GM06990 (cell line): Measurements from ENCODE around the gene MICAL2.

ENCODE experiments used
- DNase-seq: peaks from one replicate; pipeline ENCODE4 v3.0.0-alpha.2; 2011; ENCODE audit not compliant: insufficient read length; ENCODE audit errors: extremely low read depth
- H3K27me3 ChIP-seq: replicated peaks from 2 replicates; pipeline ENCODE4 v1.6.0; 2011; ENCODE audit warnings: low read length; ENCODE audit not compliant: control insufficient read depth, insufficient read depth
- H3K36me3 ChIP-seq: 2 replicates; pipeline ENCODE4 v1.5.1; 2011; ENCODE audit warnings: low read length; ENCODE audit not compliant: control insufficient read depth, insufficient read depth
- H3K4me3 ChIP-seq: replicated peaks from 2 replicates; pipeline ENCODE4 v1.5.1; 2011; ENCODE audit warnings: low read depth, mild to moderate bottlenecking, control low read depth, low read length
- TF ChIP-seq, protein P1 (sequence below): IDR thresholded peaks from 2 replicates; pipeline ENCODE4 v1.5.1; 2011; ENCODE audit warnings: low read length, control low read depth, mild to moderate bottlenecking, inconsistent platforms; ENCODE audit not compliant: insufficient read depth, poor library complexity, severe bottlenecking

MICAL2 gene

DNA sequence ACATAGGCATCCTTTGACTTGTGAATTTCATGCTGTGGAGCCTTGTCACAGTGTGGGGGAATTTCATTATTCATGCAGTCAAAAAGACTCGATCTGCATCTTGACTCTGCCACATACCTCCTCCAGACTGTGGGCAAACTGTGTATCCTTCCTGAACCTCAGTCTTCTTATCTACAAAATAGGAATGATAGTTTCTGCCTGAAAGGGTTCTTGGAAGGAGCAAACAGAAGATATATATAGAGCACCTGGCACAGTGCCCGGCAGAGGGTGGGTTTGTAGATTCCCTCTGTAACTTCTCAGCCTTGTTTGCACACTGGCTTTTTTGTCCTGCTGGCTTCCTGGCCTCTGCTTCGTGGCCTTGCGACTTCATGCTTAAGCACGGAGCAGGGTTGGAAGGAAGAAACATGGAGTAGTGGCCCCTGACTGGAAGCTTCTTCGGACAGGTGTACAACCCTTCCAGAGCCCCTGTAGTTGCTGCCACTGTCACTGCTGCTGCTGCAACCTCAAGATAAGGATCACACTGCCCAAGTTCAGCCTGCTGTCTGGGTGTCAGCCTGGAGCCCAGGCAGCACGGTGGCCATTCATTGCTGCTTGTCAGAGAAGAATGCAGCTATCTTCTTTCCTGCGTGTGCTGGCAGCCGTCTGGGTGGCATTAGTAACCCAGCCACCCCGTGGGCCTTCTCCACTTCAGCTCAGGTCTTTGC is 106.4 kb downstream of the MICAL2 start:
- H3K36me3 ChIP-seq = no peaks in the 10 kb centered on the region
- no peaks in the 10 kb centered on the region; the same call in 1 of the 2 replicates for H3K27me3 ChIP-seq
- DNase-seq = no peak
- H3K4me3 ChIP-seq = no peak overlapping the region
- TF ChIP-seq, protein P1, sequence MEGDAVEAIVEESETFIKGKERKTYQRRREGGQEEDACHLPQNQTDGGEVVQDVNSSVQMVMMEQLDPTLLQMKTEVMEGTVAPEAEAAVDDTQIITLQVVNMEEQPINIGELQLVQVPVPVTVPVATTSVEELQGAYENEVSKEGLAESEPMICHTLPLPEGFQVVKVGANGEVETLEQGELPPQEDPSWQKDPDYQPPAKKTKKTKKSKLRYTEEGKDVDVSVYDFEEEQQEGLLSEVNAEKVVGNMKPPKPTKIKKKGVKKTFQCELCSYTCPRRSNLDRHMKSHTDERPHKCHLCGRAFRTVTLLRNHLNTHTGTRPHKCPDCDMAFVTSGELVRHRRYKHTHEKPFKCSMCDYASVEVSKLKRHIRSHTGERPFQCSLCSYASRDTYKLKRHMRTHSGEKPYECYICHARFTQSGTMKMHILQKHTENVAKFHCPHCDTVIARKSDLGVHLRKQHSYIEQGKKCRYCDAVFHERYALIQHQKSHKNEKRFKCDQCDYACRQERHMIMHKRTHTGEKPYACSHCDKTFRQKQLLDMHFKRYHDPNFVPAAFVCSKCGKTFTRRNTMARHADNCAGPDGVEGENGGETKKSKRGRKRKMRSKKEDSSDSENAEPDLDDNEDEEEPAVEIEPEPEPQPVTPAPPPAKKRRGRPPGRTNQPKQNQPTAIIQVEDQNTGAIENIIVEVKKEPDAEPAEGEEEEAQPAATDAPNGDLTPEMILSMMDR = no peak

DNA sequence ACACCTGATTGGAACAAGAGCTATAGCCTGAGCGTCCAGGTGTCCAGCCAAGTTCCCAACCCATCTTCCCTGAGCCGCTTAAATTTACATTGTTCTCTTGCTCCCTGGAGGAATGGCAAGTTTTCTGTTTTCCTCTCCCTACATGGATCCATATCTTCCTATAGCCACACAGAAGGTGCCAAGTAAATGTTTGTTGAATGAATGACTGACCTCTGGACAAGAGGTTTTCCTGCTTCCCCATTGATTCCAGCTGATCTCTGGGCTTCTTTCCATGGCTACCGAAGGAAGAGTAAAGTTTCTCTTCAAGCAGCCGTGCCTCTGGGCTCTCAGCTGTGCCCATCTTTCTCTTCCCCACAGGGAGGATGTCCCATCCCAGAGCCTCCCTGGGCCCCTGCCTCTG is 107.5 kb downstream of the MICAL2 start:
- TF ChIP-seq, protein P1 = no peak
- no peaks in the 10 kb centered on the region; the same call in 1 of the 2 replicates for H3K27me3 ChIP-seq
- no peak overlapping the region for H3K4me3 ChIP-seq
- no peak for DNase-seq
- no peaks in the 10 kb centered on the region for H3K36me3 ChIP-seq

GRCh38 chr11:12218909-12219308 is 108.5 kb downstream of the MICAL2 start:
- no peak for DNase-seq
- H3K36me3 ChIP-seq = no peaks in the 10 kb centered on the region
- no peaks in the 10 kb centered on the region; the same call in 1 of the 2 replicates for H3K27me3 ChIP-seq
- TF ChIP-seq, protein P1 = no peak
- no peak overlapping the region for H3K4me3 ChIP-seq

DNA sequence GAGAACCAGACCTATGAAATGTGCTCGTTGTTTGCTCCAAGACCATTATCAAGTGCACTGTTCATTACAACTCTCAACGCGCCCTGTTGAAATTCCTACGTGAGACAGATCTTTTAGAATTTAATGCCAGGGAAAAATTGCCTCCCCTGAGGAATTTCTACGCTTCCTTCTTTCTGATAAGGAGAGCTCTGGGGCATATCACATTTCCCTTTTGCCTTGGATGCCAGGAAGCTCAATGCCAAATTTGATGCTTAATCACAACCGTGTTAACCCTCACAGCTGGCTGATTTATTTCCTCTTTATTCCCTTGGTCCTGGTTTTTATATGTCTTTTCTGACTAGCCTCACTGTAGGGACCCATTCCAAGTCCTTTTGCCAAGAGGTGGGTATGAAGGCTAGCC is 109.4 kb downstream of the MICAL2 start:
- DNase-seq = no peak

DNA sequence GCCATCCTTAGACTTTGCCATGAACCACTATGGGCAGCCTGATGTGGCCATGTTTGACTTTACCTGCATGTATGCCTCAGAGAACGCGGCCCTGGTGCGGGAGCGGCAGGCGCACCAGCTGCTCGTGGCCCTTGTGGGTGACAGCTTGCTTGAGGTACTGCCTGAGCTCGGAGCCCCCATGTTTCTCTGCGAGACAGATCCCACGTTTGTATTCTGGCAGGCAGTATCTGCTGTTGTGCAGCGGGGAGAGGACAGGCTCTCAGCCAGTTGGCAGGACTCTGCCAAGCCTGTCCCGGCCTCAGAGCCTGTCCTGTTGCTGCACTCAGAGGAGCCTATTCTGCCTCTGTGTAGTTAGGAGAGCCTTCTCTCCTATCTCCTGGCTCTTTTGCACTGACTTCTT is 109.9 kb downstream of the MICAL2 start:
- no peak for DNase-seq
- Histone ChIP-seq H3K27me3 (no peaks in the 10 kb centered on the region; the same call in 1 of the 2 replicates), H3K4me3 (no peak overlapping the region), H3K36me3 (no peaks in the 10 kb centered on the region)
- TF ChIP-seq, protein P1 = no peak

More for the DNA sequence above, 109.4 kb downstream of the MICAL2 start:
- H3K4me3 ChIP-seq = no peak overlapping the region
- no peaks in the 10 kb centered on the region; the same call in 1 of the 2 replicates for H3K27me3 ChIP-seq
- no peaks in the 10 kb centered on the region for H3K36me3 ChIP-seq
- TF ChIP-seq, protein P1 = no peak
